ENCODE data around the gene KRT5.

KRT5 gene

DNA sequence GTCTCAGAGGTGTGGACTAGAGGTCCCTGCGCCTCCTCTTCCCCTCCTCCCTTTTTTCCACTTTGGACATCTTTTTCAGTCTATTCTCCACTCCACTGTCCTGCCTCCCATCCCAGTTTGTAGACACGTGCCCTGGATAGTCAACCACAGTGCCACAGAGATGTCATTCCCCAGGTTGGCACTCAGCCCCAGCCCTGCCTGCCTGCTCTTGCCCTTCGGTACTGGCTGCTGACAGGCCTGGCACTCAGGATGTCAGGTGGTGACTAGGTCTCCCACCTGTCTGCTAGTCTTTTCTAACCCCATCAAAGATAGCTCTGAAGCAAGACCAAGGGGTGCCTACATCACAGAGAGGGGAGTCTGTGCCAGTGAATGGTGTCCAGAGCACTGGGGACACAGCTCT is 16.9 kb upstream of the KRT5 start:
- TF ChIP-seq ZFP30 (CRISPR knock-in tag; IDR thresholded peaks at IDR 0.05): no peak
- no peak for TF ChIP-seq PATZ1 (CRISPR knock-in tag; IDR thresholded peaks at IDR 0.05; ENCODE audit: borderline replicate concordance)
- no peak for ATAC-seq

DNA sequence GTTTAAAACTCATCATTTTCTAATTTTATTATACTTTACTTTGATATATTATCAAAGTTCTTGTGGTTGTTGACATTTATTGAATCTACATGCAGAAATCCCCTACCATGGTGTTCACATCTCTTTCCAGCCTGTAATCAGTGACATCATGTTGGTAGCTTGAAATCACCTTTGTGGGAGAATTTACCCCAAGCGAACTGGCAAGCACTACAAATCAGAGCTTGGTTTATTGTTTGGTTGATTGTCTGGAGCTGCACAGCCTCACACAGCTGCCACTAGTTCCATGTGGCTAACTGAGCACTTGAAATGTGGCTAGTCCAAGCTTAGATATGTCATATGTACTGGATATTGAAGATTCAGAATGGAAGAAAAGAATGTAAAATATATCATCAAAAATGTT is 15.4 kb upstream of the KRT5 start:
- TF ChIP-seq ESRRG (CRISPR knock-in tag; IDR thresholded peaks at IDR 0.05) (no peak), ARNTL (CRISPR knock-in tag; IDR thresholded peaks at IDR 0.05; ENCODE audit: borderline replicate concordance, low read depth) (no peak), ZNF8 (CRISPR knock-in tag; IDR thresholded peaks at IDR 0.05) (no peak), TOX (CRISPR knock-in tag; IDR thresholded peaks at IDR 0.05; ENCODE audit: borderline replicate concordance) (no peak), ZFP30 (CRISPR knock-in tag; IDR thresholded peaks at IDR 0.05) (no peak)
- no peak for ATAC-seq

GRCh38 chr12:52534482-52534881 is 14.3 kb upstream of the KRT5 start:
- no peak for TF ChIP-seq BACH2 (CRISPR knock-in tag; IDR thresholded peaks at IDR 0.05; ENCODE audit: borderline replicate concordance)
- TF ChIP-seq PATZ1 (CRISPR knock-in tag; IDR thresholded peaks at IDR 0.05; ENCODE audit: borderline replicate concordance): no peak
- TF ChIP-seq TSHZ2 (CRISPR knock-in tag; IDR thresholded peaks at IDR 0.05): no peak
- TF ChIP-seq GLIS3 (CRISPR knock-in tag; IDR thresholded peaks at IDR 0.05): no peak
- TF ChIP-seq ZNF8 (CRISPR knock-in tag; IDR thresholded peaks at IDR 0.05): no peak
- no peak for TF ChIP-seq ZNF70 (CRISPR knock-in tag; IDR thresholded peaks at IDR 0.05)
- TF ChIP-seq ESRRG (CRISPR knock-in tag; IDR thresholded peaks at IDR 0.05): no peak
- TF ChIP-seq ISL1 (CRISPR knock-in tag; IDR thresholded peaks at IDR 0.05): no peak
- TF ChIP-seq TOX (CRISPR knock-in tag; IDR thresholded peaks at IDR 0.05; ENCODE audit: borderline replicate concordance): no peak
- no peak for TF ChIP-seq ZNF565 (CRISPR knock-in tag; conservative IDR thresholded peaks at IDR 0.05; ENCODE audit: low read depth)
- TF ChIP-seq, protein P1, sequence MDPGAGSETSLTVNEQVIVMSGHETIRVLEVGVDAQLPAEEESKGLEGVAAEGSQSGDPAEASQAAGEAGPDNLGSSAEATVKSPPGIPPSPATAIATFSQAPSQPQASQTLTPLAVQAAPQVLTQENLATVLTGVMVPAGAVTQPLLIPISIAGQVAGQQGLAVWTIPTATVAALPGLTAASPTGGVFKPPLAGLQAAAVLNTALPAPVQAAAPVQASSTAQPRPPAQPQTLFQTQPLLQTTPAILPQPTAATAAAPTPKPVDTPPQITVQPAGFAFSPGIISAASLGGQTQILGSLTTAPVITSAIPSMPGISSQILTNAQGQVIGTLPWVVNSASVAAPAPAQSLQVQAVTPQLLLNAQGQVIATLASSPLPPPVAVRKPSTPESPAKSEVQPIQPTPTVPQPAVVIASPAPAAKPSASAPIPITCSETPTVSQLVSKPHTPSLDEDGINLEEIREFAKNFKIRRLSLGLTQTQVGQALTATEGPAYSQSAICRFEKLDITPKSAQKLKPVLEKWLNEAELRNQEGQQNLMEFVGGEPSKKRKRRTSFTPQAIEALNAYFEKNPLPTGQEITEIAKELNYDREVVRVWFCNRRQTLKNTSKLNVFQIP (CRISPR knock-in tag; IDR thresholded peaks at IDR 0.05; ENCODE audit: borderline replicate concordance, low read depth): no peak
- TF ChIP-seq PPARA (CRISPR knock-in tag; IDR thresholded peaks at IDR 0.05; ENCODE audit: borderline replicate concordance): no peak
- no peak for TF ChIP-seq CSDC2 (CRISPR knock-in tag; IDR thresholded peaks at IDR 0.05)
- TF ChIP-seq CREB5 (CRISPR knock-in tag; IDR thresholded peaks at IDR 0.05; ENCODE audit: low read depth): no peak
- no peak for TF ChIP-seq RARB (CRISPR knock-in tag; IDR thresholded peaks at IDR 0.05)
- no peak for TF ChIP-seq TCF4 (CRISPR knock-in tag; IDR thresholded peaks at IDR 0.05; ENCODE audit: borderline replicate concordance)
- no peak for TF ChIP-seq ARNTL (CRISPR knock-in tag; IDR thresholded peaks at IDR 0.05; ENCODE audit: borderline replicate concordance, low read depth)
- ATAC-seq: no peak

Measured in SK-N-SH treated with all-trans-retinoic acid at 6 μM for 48 hours (cell line).